Left lung (tissue), 10 donors: ENCODE data around the gene EIF3C. TPM values are rescaled to one million over a fixed set of nuclear protein-coding genes. Genes with fewer than 3 reads are reported as not detected.
"Not testable (repeated sequence)": the region's sequence is repeated elsewhere in the genome, so short reads cannot be mapped to it uniquely, and the experiment has no call there.

Source experiments
- ATAC-seq: fragments of 200-7000 bp; cut with Tn5 transposase; one replicate; pipeline ENCODE4 v1.9.1; 2020; ENCODE audit warnings: moderate library complexity
- DNase-seq, 4 donors: peaks; one replicate each; pipeline ENCODE4 v3.0.0-alpha.2; 2013 to 2020
- H3K27ac ChIP-seq, 2 donors: fragments of 200-600 bp; sonication (generic) in 1 of 2; one replicate each; pipeline versions ENCODE4 v1.5.0 to v1.8.0; 2020 to 2021
- H3K27me3 ChIP-seq, 2 donors: fragments of 200-600 bp; sonication (generic) in 1 of 2; one replicate each; pipeline versions ENCODE4 v1.5.0 to v1.8.0; 2020 to 2021
- H3K36me3 ChIP-seq, 2 donors: fragments of 200-600 bp; sonication (generic) in 1 of 2; one replicate each; pipeline versions ENCODE4 v1.5.0 to v1.8.0; 2020 to 2021
- H3K4me1 ChIP-seq, 2 donors: fragments of 200-600 bp; one replicate each; pipeline ENCODE4 v1.8.0; 2021
- H3K4me3 ChIP-seq, 2 donors: fragments of 200-600 bp; sonication (generic) in 1 of 2; one replicate each; pipeline versions ENCODE4 v1.5.0 to v1.8.0; 2020 to 2021; ENCODE audit warnings: mild to moderate bottlenecking in 1 of 2
- H3K9me3 ChIP-seq, 2 donors: fragments of 200-600 bp; sonication (generic) in 1 of 2; one replicate each; pipeline versions ENCODE4 v1.5.0 to v1.8.0; 2020 to 2021
- CTCF ChIP-seq, 2 donors: fragments of 200-600 bp; sonication (generic) in 1 of 2; IDR thresholded peaks; one replicate each; pipeline versions ENCODE4 v1.5.0 to v1.8.0; 2021; ENCODE audit warnings: antibody characterized with exemption in 2 of 2
- intact Hi-C, 2 donors: fragments of 100-400 bp; cut with DNase I; formaldehyde crosslinking; loops; one replicate each; pipeline versions ENCODE4 v1.11.2 to v1.14.2; 2022
- microRNA-seq, 2 donors: library from miRNA; unstranded; fragments of <30 nt; microRNA quantifications; one replicate each; pipeline ENCODE4, GENCODE V29; 2019
- polyA plus RNA-seq, 6 donors: library from polyadenylated mRNA; unstranded; fragments of 120-200 nt; gene quantifications; one replicate each; pipeline ENCODE4 v1.2.1, GENCODE V29; 2013; ENCODE audit not compliant: insufficient read length in 6 of 6
- total RNA-seq, 2 donors: library from RNA; stranded (reverse); fragmentation: NEBNext Ultra II Directional; extraction: Animal tissue kit (Norgen Biotek cat#: 25700); gene quantifications; one replicate each; pipeline ENCODE4 v1.2.1, GENCODE V29; 2021
- donor health status: DM: no; HTN: yes; CAD: no.
- donor health status: DM: no; HTN: no; CAD: no.

Gene EIF3C
- total and polyA plus RNA-seq, 8 donors = 273 to 478 (median 350) TPM

GRCh38 chr16:28749997-28750465, 38.8 kb downstream of the EIF3C start:
- peak in 1 of 4 donors; percentile 76 for DNase-seq
- ATAC-seq = peak; percentile 100
- intact Hi-C loops, H3K36me3 ChIP-seq, H3K9me3 ChIP-seq, H3K27ac ChIP-seq, H3K4me1 ChIP-seq, H3K4me3 ChIP-seq, H3K27me3 ChIP-seq: not testable (repeated sequence)
- peak; percentile 7 to 10 for TF ChIP-seq CTCF (IDR thresholded peaks at IDR 0.05)

DNA sequence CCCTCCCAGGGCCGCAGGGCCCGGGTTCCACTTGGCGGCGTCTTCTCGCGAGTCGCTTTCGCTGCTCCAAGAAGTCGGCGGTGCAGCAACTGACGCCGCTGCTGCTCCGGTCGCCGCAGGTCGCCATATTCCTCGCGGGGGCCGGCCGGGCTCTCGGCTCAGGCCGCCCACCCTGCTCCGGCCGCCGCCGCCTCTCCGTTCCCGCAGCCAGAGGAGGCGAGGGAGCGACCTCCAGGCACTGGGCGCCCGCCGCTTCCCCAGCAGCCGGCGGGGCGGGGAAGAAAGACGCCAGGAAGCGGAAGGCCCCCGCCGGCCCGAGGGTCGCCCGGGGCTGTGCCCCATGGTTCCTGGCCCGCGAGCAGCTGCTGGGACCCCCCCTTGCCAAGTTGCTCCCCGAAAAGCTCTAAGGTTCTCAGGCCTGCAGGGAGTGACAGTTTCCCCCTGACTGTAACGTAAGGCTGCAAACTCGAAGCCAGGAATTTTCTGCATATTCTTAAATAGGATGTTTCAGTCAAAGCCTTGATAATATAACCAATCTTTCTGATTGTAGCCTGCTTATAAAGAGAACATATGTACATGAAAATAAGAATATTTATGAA, 39.3 kb downstream of the EIF3C start:
- ATAC-seq = peak; percentile 71
- H3K27ac ChIP-seq, H3K4me3 ChIP-seq, DNase-seq, intact Hi-C loops, H3K4me1 ChIP-seq, H3K27me3 ChIP-seq, H3K9me3 ChIP-seq, H3K36me3 ChIP-seq: not testable (repeated sequence)

- H3K27me3 ChIP-seq, ATAC-seq, H3K36me3 ChIP-seq, H3K9me3 ChIP-seq, DNase-seq, intact Hi-C loops, H3K27ac ChIP-seq, H3K4me1 ChIP-seq, H3K4me3 ChIP-seq: not testable (repeated sequence)
Measured at GRCh38 chr16:28751487-28751886, 40.2 kb downstream of the EIF3C start, which contains the start of gene NPIPB9. NPIPB9 (plus strand) TSS chr16:28751787.

DNA sequence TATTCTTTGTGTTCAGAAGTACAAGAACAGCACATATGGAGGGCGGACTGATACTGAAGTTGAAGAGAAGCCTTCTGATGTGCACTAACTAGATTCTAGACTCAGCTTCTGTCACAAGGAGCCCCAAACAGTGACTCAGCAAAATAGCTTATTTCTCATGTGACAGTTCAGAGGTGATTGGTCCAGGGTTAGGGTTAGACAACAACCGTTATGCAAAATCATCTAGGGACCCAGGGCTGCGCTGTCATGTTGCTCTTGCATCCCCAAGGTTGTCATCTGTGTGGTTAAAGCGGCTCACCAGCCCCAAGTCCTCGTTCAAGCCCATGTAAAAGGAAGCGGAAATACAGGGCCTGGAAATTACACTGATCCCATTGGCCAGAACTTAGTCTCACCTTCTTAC, 70.4 kb downstream of the EIF3C start:
- intact Hi-C loops, H3K27ac ChIP-seq, H3K36me3 ChIP-seq, DNase-seq, H3K4me3 ChIP-seq, H3K4me1 ChIP-seq, H3K27me3 ChIP-seq, H3K9me3 ChIP-seq, ATAC-seq: not testable (repeated sequence)

DNA sequence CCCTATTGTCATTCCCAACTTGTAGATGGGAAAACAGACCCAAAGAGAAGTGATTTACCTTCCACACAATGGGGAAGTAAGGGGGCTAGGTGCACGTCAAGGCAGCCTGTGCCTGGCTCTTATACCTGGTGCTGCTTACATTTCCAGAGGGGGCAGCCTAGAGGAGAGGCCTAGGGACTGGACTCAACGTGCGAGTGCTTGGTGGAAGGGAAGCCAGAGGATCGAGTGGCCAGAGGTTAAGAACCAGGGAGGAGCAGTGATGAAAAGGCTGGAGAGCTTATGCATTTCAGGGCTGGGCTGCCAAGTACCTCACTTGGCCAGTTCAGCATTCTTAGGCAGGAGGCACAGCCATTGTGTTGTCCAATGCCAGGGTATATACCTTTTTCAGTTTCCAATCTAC, 71.1 kb downstream of the EIF3C start:
- H3K36me3 ChIP-seq, DNase-seq, H3K4me1 ChIP-seq, intact Hi-C loops, H3K4me3 ChIP-seq, H3K27ac ChIP-seq, H3K9me3 ChIP-seq, H3K27me3 ChIP-seq: not testable (repeated sequence)
- ATAC-seq = peak; percentile 88

Small RNAs within 50 kb of the gene (microRNA-seq; reads per million reads assigned to microRNA genes)
- 0 reads per million in 2 donors for gene MIR6862-2

Other genes starting within 250 kb of the EIF3C start
- not detected for gene NPIPB7, start 239.1 kb upstream of the EIF3C start, total RNA-seq
- under 1 TPM in 3 of 6 donors, not detected in 3; 0.18 to 0.41 (median 0.33) TPM for gene NPIPB7, start 239.1 kb upstream of the EIF3C start, polyA plus RNA-seq
- gene CLN3, start 219.4 kb upstream of the EIF3C start, total RNA-seq = 10 to 100 TPM; 57.5 to 72.8 TPM
- gene CLN3, start 219.4 kb upstream of the EIF3C start, polyA plus RNA-seq = 10 to 100 TPM; 22.1 to 29.0 (median 24.8) TPM
- gene APOBR, start 216.8 kb upstream of the EIF3C start, total RNA-seq = 10 to 100 TPM in 1 of 2 donors, 1 to 10 TPM in 1; 6.2 to 22.9 TPM
- gene APOBR, start 216.8 kb upstream of the EIF3C start, polyA plus RNA-seq = 1 to 10 TPM; 1.0 to 1.7 (median 1.4) TPM
- gene IL27, start 204.6 kb upstream of the EIF3C start, total RNA-seq = under 1 TPM in 1 of 2 donors, not detected in 1; 0.94 TPM
- gene IL27, start 204.6 kb upstream of the EIF3C start, polyA plus RNA-seq = under 1 TPM in 1 of 6 donors, not detected in 5; 0.38 TPM
- 100 to 1,000 TPM; 141 to 142 TPM for gene NUPR1, start 172.5 kb upstream of the EIF3C start, total RNA-seq
- gene NUPR1, start 172.5 kb upstream of the EIF3C start, polyA plus RNA-seq = 10 to 100 TPM; 31.3 to 45.8 (median 35.4) TPM
- 10 to 100 TPM; 16.6 to 27.4 TPM for gene SGF29, start 157.5 kb upstream of the EIF3C start, total RNA-seq
- 10 to 100 TPM; 12.1 to 29.8 (median 21.8) TPM for gene SGF29, start 157.5 kb upstream of the EIF3C start, polyA plus RNA-seq
- gene SULT1A2, start 114.4 kb upstream of the EIF3C start, total RNA-seq = 10 to 100 TPM in 1 of 2 donors, 1 to 10 TPM in 1; 5.2 to 16.6 TPM
- 1 to 10 TPM; 2.9 to 3.9 (median 3.7) TPM for gene SULT1A2, start 114.4 kb upstream of the EIF3C start, polyA plus RNA-seq
- 10 to 100 TPM; 38.6 to 68.6 TPM for gene SULT1A1, start 101.4 kb upstream of the EIF3C start, total RNA-seq
- gene SULT1A1, start 101.4 kb upstream of the EIF3C start, polyA plus RNA-seq = 10 to 100 TPM; 21.8 to 45.3 (median 34.4) TPM
- under 1 TPM; 0.16 to 0.38 TPM for gene NPIPB8, start 73.4 kb upstream of the EIF3C start, total RNA-seq
- gene NPIPB8, start 73.4 kb upstream of the EIF3C start, polyA plus RNA-seq = 1 to 10 TPM; 1.1 to 6.0 (median 2.2) TPM
- 1 to 10 TPM; 1.2 to 1.5 TPM for gene NPIPB9, start 40.3 kb downstream of the EIF3C start, total RNA-seq
- 1 to 10 TPM in 5 of 6 donors, under 1 TPM in 1; 0.47 to 4.5 (median 2.7) TPM for gene NPIPB9, start 40.3 kb downstream of the EIF3C start, polyA plus RNA-seq
- gene ATXN2L, start 111.5 kb downstream of the EIF3C start, total RNA-seq = 100 to 1,000 TPM; 114 to 153 TPM
- 100 to 1,000 TPM in 2 of 6 donors, 10 to 100 TPM in 4; 87.2 to 144 (median 98.4) TPM for gene ATXN2L, start 111.5 kb downstream of the EIF3C start, polyA plus RNA-seq
- 100 to 1,000 TPM; 146 to 176 TPM for gene TUFM, start 134.9 kb downstream of the EIF3C start, total RNA-seq
- 100 to 1,000 TPM; 156 to 205 (median 170) TPM for gene TUFM, start 134.9 kb downstream of the EIF3C start, polyA plus RNA-seq
- gene SH2B1, start 152.4 kb downstream of the EIF3C start, total RNA-seq = 10 to 100 TPM; 36.9 to 42.4 TPM
- gene SH2B1, start 152.4 kb downstream of the EIF3C start, polyA plus RNA-seq = 10 to 100 TPM; 50.0 to 63.1 (median 55.5) TPM
- under 1 TPM; 0.38 to 0.68 TPM for gene ATP2A1, start 167.0 kb downstream of the EIF3C start, total RNA-seq
- gene ATP2A1, start 167.0 kb downstream of the EIF3C start, polyA plus RNA-seq = 1 to 10 TPM; 1.8 to 3.1 (median 2.9) TPM
- gene RABEP2, start 213.8 kb downstream of the EIF3C start, total RNA-seq = 10 to 100 TPM; 21.4 to 24.5 TPM
- 10 to 100 TPM; 22.8 to 35.8 (median 24.8) TPM for gene RABEP2, start 213.8 kb downstream of the EIF3C start, polyA plus RNA-seq
- under 1 TPM; 0.29 to 0.52 TPM for gene CD19, start 220.5 kb downstream of the EIF3C start, total RNA-seq
- under 1 TPM; 0.42 to 0.85 (median 0.59) TPM for gene CD19, start 220.5 kb downstream of the EIF3C start, polyA plus RNA-seq
- 10 to 100 TPM; 37.3 to 42.4 TPM for gene NFATC2IP, start 239.5 kb downstream of the EIF3C start, total RNA-seq
- gene NFATC2IP, start 239.5 kb downstream of the EIF3C start, polyA plus RNA-seq = 10 to 100 TPM; 60.5 to 76.7 (median 72.7) TPM